ENCODE results near the gene TMEM150B.

DNA sequence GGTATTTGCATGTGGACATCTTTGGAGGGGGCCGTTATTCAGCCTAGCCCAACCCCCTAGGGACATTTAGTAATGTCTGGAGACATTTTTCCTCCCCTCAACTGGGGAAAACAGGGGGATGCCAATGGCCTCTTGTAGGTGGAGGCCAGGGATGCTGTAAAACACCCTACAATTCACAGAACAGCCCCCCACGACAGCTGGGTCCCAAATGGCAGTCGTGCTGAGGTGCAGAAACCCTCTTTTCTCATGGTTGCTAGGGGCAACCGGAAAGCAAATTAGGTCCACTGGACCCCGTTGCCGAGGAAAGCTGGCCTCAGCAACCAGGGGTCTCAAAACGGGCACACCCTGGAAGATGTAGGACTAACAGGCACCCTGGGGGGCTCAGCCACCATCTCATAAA lies 14.6 kb downstream of the TMEM150B start:
- TF ChIP-seq, protein P1, sequence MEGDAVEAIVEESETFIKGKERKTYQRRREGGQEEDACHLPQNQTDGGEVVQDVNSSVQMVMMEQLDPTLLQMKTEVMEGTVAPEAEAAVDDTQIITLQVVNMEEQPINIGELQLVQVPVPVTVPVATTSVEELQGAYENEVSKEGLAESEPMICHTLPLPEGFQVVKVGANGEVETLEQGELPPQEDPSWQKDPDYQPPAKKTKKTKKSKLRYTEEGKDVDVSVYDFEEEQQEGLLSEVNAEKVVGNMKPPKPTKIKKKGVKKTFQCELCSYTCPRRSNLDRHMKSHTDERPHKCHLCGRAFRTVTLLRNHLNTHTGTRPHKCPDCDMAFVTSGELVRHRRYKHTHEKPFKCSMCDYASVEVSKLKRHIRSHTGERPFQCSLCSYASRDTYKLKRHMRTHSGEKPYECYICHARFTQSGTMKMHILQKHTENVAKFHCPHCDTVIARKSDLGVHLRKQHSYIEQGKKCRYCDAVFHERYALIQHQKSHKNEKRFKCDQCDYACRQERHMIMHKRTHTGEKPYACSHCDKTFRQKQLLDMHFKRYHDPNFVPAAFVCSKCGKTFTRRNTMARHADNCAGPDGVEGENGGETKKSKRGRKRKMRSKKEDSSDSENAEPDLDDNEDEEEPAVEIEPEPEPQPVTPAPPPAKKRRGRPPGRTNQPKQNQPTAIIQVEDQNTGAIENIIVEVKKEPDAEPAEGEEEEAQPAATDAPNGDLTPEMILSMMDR (IDR thresholded peaks at IDR 0.05) = no peak
- TF ChIP-seq EP300 (IDR thresholded peaks at IDR 0.05) = no peak
